GM19023 (cell line): ENCODE results near the gene NTN4.
"Not testable (repeated sequence)": the region's sequence is repeated elsewhere in the genome, so short reads cannot be mapped to it uniquely, and the experiment has no call there.

ENCODE experiments used
- ATAC-seq: cut with Tn5 transposase; IDR thresholded peaks from one replicate; pipeline ENCODE4 v1.9.1; 2021; ENCODE audit warnings: mild to moderate bottlenecking, moderate library complexity; ENCODE audit not compliant: unreplicated experiment

The NTN4 gene

GRCh38 chr12:95630496-95630895, 160.1 kb downstream of the NTN4 start:
- no peak for ATAC-seq

DNA sequence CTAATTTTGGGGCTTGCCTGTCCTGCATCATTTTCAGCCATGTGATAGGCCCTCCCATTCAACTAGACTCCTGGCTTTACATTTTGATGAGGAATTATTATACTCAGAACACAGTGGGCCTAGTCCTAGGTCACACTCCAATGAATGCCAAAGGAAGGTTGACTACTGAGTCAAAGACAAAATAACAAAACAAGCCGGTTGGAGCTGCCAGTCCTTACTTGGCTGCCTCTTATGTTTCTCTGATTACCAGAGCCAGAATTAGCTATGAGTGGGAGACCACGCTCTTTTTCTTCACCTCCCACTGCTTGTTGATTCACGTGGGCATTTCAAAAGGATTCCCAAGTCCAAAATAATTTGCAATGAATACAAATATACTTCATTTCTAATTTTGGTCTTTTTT, 161.2 kb downstream of the NTN4 start:
- ATAC-seq: no peak

DNA sequence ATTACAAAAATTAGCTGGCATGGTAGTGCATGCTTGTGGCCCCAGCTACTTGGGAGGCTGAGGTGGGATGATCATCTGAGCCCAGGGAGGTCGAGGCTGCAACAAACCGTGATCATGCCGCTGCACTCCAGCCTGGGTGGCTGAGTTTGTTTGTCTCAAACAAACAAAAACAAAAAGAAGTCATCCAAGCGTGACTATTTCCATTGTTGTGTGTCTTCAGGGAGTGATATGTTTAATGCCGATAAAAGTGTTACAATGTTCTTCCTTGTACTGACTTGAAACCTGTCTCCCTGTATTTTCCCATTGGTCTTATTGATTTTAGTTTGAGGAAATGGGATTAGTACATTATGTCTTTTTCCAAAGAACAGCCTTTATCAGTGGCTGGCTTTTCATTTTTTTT, 163.7 kb downstream of the NTN4 start:
- no peak for ATAC-seq

- ATAC-seq: no peak
These were observed 165.6 kb downstream of the NTN4 start for GRCh38 chr12:95625012-95625411.

- ATAC-seq: no peak
These were observed 166.0 kb downstream of the NTN4 start for GRCh38 chr12:95624589-95624988.

GRCh38 chr12:95623554-95624170, 166.9 kb downstream of the NTN4 start:
- no peak for ATAC-seq

DNA sequence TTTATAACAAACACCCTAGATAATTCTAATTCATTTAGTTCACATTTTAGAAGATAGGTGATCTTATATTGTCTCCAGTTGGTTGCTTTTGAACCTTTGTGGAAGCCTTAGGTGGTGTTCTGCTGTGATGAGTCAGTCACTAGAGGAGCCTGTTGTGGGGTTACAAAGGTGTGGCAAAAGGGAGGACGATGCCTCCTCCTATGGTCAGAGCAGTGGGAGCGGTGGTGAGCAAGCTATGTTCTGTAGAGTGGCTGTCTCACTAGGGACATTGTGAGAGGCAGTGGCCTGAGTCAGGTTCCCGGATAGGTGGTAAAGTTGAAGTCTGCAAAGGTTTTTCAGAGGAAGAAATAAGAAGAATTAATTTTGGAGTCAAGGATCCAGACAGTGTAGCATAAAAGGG, 167.7 kb downstream of the NTN4 start:
- no peak for ATAC-seq

DNA sequence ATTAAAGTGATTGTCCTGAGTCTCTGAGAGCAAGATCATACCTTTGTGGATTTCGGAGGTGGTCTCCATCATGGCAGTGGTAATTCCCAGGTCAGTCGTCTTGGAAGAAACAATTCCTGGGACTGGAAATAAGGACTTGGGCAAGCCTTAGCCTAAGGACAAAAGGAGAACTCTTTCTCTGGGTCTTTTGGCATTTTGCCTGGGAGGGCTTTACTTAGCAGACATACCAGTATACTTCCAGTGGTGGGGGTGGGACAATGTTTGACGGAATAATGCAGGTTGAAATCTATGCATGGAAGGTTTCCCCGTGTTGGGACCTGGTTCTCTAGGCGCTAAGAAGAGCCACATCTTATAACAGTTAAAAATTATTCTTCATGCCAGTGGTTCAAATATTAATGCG, 168.8 kb downstream of the NTN4 start:
- ATAC-seq: no peak

GRCh38 chr12:95620171-95620570, 170.4 kb downstream of the NTN4 start:
- no peak for ATAC-seq

DNA sequence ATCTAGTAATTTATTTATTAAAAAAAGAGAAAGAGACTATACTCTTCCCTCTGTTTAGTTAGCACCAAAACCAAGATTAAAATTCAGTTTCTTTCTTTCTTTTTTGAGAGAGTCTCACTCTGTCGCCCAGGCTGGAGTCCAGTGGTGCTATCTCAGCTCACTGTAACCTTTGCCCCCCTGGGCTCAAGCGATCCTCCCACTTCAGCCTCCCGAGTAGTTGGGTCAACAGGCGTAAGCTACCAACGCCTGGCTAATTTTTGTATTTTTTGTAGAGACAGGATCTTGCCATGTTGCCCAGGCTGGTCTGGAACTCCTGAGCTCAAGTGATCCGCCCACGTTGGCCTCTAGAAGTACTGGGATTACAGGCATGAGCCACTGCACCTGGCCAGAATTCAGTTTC, 174.1 kb downstream of the NTN4 start:
- ATAC-seq: not testable (repeated sequence)

DNA sequence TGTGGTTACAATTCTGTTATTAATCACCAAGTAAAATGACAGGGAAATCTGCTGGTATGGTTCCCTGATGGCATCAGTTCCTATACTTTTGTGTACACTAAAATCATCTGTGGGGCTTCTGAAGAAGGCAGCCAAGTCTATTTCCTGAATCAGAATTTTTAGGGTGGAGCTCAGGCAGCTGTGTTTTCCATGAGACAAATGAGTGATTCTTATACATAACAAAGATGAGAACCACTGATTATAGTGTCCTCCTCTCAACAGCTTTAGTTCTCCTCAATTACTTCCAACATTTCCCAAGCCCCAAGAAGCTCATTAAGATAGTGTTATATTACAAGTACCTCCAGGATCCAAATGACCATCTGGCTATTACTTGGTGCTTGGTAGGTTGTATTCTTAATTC, 174.8 kb downstream of the NTN4 start:
- no peak for ATAC-seq

DNA sequence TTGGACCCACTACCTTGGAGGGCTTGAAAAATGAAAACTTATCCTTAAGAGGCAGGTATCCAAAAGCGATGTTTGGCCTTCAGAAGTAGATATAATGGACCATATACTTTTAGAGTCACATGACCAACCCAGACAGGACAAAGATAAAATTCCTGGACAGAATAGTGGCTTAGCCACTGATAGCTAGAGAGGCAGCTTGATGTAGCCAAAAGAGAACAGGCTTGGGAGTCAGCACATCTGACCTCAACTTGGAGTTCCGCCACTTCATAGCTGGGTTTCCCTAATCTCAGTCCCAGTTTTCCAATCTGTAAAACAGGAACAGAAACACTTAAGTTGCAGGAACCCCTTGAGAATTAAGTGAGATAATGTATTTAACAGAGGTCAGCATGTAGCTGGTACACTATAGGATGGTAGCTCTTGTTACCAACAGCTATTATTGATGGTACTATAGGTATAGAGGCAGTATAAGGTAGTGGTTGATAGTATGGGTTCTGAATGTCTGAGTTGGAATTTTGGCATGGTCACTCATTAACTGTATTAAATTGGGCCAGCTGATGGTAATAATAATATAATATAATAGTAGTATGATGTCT, 176.1 kb downstream of the NTN4 start:
- ATAC-seq: no peak

GRCh38 chr12:95613021-95613420, 177.5 kb downstream of the NTN4 start:
- ATAC-seq: no peak

DNA sequence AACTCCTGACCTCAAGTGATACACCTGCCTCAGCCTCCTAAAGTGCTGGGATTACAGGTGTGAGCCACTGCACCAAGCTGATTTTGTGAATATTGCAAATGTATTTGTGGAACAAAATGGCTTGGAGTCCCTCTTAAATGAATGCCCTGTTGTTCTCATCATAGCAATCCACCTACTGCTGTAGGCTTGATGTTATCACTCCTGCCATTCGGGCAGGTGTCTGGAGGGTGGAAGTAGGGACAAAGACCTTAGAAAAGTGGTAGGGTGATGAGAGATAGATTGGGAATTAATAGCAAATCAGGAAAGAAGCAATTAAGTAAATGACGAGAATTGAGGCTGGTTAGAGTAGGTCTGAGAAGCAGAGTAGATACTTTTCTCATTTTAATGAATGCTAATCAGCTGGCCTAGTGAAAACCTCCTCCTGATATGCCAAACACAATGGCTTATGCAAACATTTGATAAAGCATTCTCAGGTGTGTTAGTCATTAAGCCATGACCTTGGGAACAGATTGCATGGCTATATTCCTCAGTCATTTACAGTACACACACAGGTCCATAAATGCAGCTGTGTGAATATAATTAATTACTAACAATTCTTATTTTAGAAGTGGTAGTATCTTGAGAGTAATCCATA, 178.8 kb downstream of the NTN4 start:
- ATAC-seq: no peak

GRCh38 chr12:95608252-95609033, 182.1 kb downstream of the NTN4 start:
- no peak for ATAC-seq
